HuH-7 (cell line): ENCODE data around the gene PON3.
"Not testable (repeated sequence)": the region's sequence is repeated elsewhere in the genome, so short reads cannot be mapped to it uniquely, and the experiment has no call there.

Source experiments
- DNase-seq: peaks from one replicate; pipeline ENCODE4 v3.0.0; 2011; ENCODE audit warnings: low spot score

The PON3 gene

DNA sequence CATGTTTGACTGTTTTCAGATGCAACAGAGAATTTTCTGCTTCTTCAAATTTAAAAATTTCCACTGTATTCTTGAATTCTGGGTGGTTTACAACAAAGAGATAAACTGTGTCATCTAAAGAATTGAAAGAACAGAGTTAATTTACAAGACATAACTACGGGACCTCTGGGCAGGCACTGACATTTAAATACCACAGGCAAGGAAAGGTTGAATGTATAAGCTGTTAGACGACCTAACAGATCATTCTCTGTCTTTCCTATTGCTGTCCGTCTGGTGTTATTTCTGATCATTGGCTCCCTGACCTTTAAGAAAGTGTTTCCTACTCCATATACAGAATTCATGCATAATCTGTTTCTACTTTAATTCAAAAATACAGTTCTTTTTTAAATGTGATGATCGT, 15.5 kb upstream of the PON3 start:
- no peak for DNase-seq

DNA sequence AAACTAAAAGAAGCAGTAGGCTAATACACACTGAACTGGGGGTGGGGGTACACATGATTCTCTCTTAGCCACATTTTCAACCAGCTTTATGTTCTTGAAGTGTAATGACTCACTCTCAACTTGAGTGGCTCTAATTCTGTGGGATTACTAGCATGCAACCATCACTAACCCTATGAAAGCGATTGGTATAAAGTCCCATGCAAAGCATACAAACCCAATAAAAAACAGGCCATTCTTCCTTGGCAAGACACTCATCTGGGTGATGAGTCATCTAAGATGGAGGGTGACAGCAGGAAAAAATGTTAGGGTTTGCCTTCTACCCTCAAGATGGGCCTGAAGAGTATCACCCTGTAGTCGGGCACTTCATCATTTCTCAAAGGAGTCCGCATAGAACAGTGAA, 14.9 kb upstream of the PON3 start:
- DNase-seq: no peak

DNA sequence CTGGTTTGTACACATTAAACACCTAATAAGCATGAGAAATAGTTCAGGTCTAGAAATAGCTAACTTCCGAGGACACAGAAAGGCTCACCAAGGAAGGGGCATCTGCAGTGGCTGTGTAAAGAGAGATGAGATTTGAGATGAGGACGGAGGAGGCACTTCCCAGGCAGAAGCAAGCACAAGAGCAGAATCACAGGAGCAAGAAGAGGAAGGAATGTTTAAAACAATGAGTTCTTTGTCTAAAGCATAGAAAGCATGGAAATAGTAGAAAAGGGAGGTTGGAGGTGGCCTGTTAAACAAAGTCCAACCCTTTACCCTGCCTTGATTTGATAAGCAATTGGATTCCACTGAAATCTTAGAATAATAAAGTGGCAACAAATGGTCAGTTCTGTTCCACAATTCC, 11.6 kb upstream of the PON3 start:
- DNase-seq: no peak

DNA sequence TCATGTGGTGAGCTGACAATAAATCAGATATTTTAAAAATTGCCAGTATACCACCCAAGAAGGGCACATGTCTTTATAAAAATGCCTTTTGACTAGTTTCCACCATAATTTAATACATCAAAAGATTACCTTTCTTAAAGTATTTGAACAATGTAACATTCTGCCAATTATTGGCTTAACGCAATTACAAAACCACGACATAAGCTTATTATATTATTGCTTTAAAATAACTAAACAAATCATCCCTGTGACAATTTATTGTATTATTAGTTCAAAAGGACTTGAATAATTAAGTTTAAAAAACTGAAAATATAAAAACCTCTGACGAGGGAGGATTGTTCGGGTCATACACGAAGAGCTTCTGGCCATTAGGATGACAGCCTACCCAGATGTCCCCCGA, 9.6 kb upstream of the PON3 start:
- no peak for DNase-seq

DNA sequence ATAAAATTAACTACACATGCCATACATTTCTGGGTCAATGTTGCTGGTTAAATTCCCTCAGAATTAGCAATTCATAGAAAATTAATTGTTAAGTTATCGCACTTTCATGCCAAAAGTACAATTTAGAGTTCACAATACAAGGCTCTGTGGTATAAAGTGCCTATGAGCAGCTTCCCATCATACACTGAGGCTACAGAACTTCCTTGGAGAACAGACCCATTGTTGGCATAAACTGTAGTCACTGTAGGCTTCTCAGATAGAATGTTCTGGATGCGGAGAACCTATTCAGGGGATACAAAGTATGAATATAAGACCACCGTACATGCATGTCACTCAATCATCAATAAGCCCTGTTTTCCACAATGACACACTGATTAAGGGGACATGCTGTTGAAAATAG, 9.0 kb upstream of the PON3 start:
- no peak for DNase-seq

DNA sequence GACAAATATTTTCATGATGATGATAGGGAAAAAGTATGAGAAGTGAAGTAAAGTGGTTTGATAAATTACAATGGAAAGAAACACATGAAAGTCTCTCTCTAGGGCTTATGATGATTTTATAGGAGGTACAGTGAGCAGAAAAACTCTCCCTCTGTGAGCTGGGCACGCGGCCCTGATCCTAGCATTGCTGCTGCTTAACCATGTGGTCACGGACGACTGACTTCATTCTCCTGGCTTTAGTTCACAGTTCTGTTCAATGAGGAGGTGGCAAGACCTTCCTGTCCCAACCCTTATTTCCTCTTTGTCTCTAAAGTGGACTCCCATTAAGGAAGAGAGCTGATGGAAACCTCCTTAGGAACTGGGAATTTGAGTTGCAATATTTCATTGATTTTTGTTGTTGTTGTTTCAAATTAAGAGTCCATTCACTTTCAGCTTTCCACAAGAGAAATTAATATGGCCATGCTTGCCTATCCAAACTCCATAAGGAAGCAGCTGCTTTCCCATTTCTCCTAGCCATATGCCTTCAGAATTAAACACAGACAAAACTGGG, 8.2 kb upstream of the PON3 start:
- DNase-seq: no peak

DNA sequence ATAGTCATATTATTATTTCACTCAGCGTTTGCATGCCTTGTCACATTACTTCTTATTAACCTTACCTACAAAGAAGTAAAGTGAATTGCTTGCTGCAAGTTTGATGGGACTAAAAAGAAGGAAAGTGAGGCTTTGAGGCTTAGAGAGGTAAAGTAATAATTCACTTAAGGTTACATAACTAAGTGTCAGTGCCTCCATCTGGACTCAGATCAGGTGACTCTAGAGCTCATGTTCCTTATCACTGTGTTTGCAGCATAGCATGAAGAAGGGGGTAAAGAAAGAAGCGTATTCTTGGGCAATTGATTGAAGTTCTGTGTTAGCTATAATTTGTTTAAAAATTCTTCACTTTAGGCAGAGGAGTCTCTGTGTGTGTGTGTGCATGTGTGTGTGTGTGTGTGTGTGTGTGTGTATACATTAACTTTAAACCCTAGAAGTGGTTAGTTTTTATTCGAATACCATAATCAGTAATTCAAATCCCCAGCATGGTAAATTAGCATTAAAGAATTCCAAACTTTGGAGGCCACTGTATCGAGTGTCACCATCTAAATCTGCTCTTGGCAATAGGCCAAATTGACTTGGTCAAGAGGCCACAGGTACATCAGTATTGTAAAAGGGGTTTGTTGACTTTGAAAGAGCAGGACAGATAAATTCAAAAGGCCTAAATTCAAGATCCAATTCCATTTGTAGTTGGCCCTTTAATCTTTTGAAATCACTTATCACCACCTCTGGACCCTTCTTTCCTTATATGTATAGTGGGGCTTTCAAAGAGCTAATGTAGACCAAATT, 2.2 kb upstream of the PON3 start:
- DNase-seq: no peak

DNA sequence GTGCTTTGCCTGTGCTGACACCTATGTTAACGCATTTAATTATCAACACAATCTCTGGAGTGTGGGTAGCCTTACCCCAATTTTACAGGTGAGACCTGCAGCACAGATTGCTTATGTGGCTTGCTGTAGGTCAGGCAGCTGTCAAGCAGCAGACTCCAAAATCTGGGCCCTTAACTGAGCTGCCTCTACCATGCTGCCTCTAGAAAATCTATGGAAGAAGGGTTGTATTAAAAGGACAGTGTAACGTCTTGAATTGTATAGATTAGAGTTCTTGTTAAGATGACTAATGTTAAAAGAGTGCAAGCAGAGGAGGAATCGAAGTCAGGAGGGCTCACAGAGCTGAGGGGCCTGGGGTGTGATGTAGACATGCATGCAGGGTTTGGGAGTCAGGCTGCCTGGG, 1.2 kb upstream of the PON3 start:
- DNase-seq: no peak

DNA sequence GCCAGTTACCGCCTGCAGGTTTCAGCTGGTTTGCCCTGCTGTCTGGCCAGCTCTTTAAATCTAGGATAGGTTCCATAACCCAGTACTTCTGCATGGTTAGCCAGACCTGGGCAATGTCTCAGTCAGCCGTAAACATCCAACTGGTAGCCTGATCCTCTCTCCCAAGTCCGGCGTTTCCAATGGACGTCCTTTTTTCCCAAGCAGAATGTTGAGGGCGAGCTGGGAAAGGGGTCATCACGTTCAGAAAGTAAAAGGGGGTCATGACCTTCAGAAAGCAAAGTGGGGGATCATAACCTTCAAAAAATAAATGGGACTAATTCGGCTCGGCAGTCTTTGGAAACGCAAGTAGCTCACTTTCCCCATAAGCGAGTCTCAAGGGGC, 430 bp downstream of the PON3 start:
- DNase-seq: no peak

DNA sequence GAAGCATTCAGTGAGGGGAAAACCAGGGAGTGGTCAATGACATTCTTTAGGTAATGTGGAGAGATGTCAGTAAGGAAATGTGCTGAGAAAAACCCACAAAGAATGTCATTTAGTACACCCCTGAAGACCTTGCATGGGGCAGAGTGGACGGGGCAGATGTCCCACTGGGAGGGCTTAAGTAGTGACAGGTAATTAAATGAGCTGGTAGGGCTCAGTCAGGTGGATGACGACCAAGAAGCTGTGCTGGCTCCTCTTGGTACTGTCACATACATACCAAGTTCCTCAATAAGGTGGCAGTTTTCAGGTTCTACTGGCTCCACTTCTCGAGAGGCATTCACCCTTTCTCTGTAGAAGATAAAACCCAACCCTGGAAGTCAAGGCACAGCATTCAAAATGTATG, 1.8 kb downstream of the PON3 start:
- no peak for DNase-seq

DNA sequence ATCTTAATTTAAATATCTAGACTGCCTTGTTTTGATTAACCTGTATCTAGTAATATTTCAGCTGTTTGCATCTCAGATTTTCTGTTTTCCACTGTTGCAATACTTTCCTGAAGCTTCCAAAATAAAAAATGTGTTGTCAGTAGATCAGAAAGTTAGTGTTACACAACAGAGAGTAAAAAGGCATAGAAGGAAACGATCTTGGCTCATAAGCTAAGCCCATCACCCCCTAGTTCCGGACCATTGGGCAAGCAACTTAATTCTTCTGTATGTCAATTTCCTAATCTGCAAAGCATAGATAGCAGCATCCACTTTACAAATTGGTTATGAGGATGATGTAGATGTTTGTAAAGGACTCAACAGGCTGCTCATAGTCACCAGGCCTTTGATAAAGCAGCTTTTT, 4.4 kb downstream of the PON3 start:
- DNase-seq: no peak

DNA sequence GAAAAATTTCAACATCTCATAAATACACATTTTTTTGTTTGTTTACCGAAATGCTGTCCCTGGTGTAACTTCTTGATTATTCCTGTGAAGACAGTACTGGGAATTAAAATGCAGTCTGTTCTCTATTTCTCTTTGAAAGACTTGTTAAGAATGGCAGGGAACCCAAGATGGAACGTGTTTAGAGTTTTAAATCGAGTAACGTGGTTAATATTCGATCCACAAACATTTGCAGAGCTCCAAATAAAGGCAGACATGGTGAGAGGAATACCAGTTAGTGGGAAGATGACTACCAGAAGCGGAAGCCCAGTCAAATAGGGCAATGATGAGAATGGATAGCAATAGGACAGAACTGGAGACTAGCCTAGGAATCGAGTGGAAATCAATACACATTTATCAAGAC, 6.7 kb downstream of the PON3 start:
- DNase-seq: no peak

DNA sequence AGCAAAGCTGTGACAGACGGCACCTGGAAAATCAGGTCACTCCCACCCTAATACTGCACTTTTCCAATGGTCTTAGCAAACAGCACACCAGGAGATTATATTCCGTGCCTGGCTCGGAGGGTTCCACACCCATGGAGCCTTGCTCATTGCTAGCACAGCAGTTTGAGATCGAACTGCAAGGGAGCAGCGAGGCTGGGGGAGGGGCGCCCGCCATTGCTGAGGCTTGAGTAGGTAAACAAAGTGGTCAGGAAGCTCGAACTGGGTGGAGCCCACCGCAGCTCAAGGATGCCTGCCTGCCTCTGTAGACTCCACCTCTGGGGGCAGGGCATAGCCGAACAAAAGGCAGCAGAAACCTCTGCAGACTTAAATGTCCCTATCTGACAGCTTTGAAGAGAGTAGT, 16.7 kb downstream of the PON3 start:
- DNase-seq: not testable (repeated sequence)

DNA sequence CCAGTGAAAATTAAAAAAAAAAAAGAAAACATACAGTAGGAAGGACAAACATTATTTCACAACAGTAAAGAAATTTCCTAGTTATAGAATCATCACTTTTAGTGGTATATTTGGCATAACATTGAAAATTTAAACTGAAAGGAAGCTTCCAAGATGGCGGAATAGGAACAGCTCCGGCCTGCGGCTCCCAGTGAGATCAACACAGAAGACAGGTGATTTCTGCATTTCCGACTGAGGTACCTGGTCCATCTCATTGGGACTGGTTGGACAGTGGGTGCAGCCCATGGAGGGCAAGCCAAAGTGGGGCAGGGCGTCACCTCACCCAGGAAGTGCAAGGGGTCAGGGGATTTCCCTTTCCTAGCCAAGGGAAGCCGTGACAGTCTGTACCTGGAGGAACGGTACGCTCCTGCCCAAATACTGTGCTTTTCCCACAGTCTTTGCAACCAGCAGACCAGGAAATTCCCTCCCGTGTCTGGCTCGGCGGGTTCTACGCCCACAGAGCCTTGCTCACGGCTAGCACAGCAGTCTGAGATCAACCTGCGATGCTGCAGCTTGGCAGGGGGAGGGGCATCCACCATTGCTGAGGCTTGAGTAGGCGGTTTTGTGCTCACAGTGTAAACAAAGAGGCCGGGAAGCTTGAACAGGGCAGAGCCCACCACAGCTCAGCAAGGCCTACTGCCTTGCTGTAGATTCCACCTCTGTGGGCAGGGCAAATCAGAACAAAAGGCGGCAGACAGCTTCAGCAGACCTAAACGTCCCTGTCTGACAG, 19.4 kb downstream of the PON3 start:
- no peak for DNase-seq

DNA sequence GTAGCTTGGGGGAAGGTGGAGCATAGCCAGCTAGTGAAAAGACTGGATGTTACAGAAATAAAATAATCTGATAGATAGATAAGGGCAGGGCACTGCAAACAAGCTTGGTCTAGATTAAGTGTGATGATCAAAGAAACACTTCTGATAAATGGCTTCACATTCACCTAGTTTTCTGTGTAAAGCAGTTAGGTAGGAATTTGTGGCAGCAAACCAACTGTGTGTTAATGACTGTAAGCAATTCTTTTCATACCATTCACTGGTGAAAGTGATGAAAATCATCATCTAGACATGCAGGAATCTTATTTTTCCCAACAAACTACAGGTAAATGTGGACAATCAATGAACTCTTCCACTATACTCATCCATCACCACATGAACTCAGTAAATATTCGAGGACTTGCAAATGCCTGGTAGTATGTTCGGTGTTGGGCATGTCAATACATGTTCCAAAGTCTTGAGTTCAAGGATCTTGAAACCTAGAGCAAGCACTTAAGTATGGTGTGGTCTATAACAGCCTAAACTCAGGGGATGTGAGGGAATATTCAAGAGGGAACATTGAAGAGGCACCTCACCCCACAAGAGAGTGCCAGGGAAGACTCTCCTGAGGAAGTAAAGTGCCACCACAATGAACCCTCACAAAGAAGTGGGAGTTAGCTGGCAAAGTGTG, 20.5 kb downstream of the PON3 start:
- no peak for DNase-seq

DNA sequence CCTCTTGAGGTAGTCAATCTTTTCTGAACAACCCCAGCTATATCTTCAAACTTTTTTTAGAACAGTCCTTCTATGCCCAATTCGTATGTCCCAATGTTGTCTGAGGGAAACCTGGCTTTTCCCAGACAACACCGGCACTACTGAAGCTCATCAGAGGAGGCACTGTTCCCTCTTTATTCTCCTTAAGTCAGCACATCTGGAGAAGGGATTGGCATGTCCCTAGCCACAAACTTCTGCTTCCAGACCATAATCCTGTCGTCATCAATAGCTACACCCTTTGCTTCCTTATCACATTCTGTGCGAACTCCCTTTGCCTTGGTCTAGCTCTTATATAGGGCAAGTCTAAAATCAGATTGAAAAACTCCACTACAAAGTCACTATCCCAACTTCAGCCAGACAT, 22.9 kb downstream of the PON3 start:
- no peak for DNase-seq

DNA sequence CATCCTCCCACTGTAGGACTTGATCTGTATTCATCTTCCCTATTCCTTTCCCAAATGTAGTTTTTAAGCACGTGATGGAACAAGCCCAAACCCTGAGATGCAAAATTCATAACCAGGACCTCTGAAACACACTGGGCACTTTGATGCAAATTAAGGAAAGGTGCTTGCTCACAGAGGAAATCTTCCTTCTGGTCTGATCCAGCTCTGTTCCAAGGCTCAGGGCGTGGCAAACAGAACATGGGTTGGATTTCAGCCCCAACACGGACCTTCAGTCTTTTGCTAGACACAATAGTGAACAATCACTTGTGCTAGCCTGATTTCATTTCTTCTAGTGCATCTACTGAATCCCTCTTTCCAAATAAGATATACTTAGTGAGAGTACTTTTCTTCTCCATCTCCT, 27.9 kb downstream of the PON3 start:
- no peak for DNase-seq

DNA sequence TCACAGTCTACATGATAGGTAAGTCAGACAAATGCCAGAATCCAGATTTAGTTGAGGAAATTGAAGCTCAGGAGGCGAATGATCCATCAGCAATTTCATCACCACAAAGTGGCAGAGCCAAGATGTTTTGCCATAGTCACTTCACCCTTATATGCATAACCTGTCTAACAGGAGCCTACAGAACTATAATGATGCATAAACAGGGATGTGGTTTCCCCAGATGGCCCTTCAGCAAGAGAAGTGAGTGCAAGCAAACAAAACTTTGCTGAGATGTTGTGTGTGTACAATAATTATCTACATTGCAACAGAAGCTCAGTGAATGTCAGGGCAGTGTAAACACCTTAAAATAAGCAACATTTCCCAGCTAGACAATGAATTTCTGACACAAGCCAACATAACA, 28.6 kb downstream of the PON3 start:
- no peak for DNase-seq

DNA sequence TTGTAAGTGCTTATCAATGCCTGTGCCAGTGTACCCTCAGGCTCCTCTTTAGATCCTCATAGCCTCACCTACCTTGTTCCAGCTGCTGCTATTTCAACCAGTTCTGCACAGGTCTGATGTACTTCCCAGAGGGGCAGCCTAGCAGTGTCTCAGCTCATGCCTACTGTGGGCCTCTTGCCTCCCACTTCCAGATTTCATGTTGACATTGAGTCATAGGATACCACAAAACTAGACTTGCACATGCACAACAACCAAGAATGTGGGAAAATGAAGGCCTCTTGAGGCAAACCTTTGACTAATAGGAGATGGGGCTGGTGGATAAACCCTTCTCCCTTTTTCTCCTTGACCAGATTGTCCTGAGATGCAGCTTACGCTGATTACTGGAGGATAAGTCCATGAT, 31.0 kb downstream of the PON3 start:
- DNase-seq: no peak

DNA sequence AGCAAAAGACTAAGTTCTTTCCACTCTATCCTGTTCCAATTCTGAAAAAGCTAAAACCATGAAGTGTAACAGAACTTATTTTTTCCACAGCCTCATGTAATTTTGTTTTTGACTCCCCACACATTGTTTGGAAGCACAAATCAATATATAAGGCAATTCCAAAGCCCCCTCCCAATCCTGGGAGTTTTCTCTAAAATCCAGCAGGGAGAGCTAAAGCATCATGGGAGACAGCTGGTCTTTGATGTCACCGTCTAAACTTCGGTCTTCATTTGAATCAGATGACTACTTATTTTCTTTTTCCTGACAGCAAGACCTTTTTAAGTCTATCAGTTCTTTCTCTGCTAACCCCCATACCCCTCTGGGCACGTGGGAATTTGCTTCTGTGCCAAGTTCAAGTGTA, 38.6 kb downstream of the PON3 start:
- DNase-seq: no peak

DNA sequence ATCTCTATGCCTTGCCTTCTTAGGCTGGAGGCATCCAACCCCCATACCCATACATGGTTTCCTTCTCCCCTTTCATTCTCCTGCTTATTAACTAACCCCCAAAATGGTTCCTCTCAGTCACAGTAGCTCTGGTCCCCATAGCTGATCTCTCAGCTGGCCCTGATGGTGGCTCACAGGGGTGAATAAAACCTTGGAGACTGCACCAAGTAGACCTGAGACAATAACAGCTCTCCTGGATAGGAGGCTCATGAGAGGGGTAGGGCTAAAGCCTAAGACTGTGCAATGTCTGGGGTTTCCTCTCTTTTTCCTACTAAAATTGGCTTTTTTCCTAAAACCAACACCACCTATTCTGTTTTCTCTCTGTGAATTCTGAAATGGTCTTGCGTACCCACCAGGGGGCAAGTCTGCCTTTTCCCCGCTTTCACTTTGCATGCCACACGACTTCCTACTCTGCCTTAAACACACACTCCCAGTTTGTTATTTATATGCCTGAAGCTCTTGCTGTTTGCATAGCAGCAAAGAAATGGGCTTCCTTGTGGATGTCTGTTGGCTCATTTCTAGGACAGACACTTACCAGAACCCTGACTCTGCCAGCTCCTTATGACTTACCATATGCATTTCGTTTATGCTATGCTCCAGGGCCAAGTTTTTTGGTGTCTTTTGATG, 53.4 kb downstream of the PON3 start:
- DNase-seq: peak; percentile 10

DNA sequence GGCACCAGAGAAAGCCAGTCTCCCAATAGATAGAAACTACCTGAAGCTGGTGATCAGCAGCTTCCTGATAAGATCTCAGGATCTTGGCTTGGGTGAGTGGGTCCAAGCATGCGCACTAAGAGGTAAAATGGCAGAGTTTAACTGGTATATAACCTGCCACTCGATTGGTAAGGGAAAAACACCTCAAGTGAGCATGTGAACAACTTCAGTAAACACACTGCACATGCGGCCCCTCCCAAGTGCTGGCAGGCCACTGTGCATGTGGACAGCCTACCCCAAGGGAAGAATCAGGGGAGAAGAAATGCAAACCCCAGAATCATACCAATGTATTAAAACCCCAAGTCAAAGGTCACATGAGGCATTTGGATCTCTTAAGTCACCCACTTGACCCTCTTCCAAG, 54.1 kb downstream of the PON3 start:
- no peak for DNase-seq

DNA sequence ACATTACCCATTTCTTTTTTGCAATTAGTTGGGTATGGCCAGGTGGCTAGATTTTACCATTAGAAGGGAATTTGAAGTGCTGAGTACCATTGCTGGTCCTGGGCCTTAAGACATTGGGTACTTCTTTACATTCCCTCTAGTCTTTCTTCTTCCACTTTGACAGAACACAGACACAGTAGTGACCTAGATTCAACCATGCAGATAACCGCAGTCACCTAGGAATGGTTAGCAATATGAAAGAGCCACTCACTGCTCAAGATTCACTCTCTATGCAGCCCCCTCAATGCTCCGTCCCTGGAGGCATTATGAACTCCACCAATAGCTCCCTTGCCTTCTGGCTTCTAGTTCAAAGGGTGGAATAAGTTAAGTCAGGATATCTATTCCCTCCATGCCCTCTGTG, 55.7 kb downstream of the PON3 start:
- no peak for DNase-seq
